Panc1 (cell line): ENCODE results near the gene UGT1A4. TPM values are rescaled to one million over a fixed set of nuclear protein-coding genes. Genes with fewer than 3 reads are reported as not detected.

Experiments used
- ATAC-seq: fragments of 200-7000 bp; cut with Tn5 transposase; 2 replicates; pipeline ENCODE4 v1.9.1; 2020; ENCODE audit warnings: mild to moderate bottlenecking, moderate library complexity
- BruUV-seq: library from RNA; stranded (reverse); fragments of 400-500 nt; replicated peaks from 2 replicates; lab custom pipeline; 2021; lab: Mats Ljungman, UMichigan
- CTCF ChIA-PET: fragments of 300-600 bp; sonication (Branson Sonifier 250); formaldehyde crosslinking; loops from one replicate; lab custom pipeline; 2022; ENCODE audit warnings: antibody characterized with exemption; lab: Charles Lee
- POLR2A ChIA-PET: fragments of 300-600 bp; sonication (Branson Sonifier 250); formaldehyde crosslinking; loops from one replicate; lab custom pipeline; 2022; ENCODE audit warnings: antibody characterized with exemption; lab: Charles Lee
- DNase-seq: peaks from one replicate; pipeline ENCODE4 v3.0.0-alpha.2; 2010; ENCODE audit warnings: low read depth, low spot score
- H3K27ac ChIP-seq: 2 replicates; pipeline ENCODE4 v1.5.1; 2011; ENCODE audit warnings: mild to moderate bottlenecking, low read length, inconsistent platforms
- H3K27me3 ChIP-seq: fragments of 200-500 bp; sonication (Bioruptor generic); 2 replicates; pipeline ENCODE4 v1.6.0; 2014; ENCODE audit warnings: low read length, inconsistent platforms; ENCODE audit not compliant: control insufficient read depth, insufficient read depth
- H3K36me3 ChIP-seq: fragments of 200-500 bp; sonication (Bioruptor generic); 2 replicates; pipeline ENCODE4 v1.5.1; 2014; ENCODE audit warnings: inconsistent platforms, mild to moderate bottlenecking, low read length, moderate library complexity; ENCODE audit not compliant: control insufficient read depth, insufficient read depth
- H3K4me1 ChIP-seq: 2 replicates; pipeline ENCODE4 v1.5.1; 2011; ENCODE audit warnings: inconsistent platforms, mild to moderate bottlenecking, low read length, moderate library complexity; ENCODE audit not compliant: control insufficient read depth, insufficient read depth
- H3K4me3 ChIP-seq, 2 experiments: 2 replicates each; pipeline ENCODE4 v1.5.1; 2011 to 2012; ENCODE audit warnings: low read depth in 2 of 2, low read length in 2 of 2, mild to moderate bottlenecking in 2 of 2, inconsistent platforms in 1 of 2, moderate library complexity in 1 of 2
- H3K9me3 ChIP-seq: fragments of 200-500 bp; sonication (Bioruptor generic); 2 replicates; pipeline ENCODE4 v1.5.1; 2014; ENCODE audit warnings: low read depth, mild to moderate bottlenecking, inconsistent platforms, low read length, moderate library complexity; ENCODE audit not compliant: control insufficient read depth, insufficient read depth
- POLR2AphosphoS5 ChIP-seq: IDR thresholded peaks from 2 replicates; pipeline ENCODE4 v1.6.1; 2012; ENCODE audit warnings: mild to moderate bottlenecking, low read depth, low read length, moderate library complexity
- SIN3A ChIP-seq: IDR thresholded peaks from 2 replicates; pipeline ENCODE4 v1.6.1; 2012; ENCODE audit warnings: low read depth, mild to moderate bottlenecking, low read length, moderate library complexity, borderline replicate concordance; ENCODE audit not compliant: insufficient read depth
- TCF7L2 ChIP-seq: IDR thresholded peaks from 2 replicates; pipeline ENCODE4 v1.6.1; 2011; ENCODE audit warnings: mild to moderate bottlenecking, low read depth, low read length, inconsistent platforms
- in situ Hi-C: cut with HindIII; loops from 2 replicates; pipeline ENCODE4 v1.10.0; 2016; ENCODE audit warnings: low sequenced_read_pairs, low pct_unique_long_range_greater_than_20kb
- intact Hi-C: fragments of 100-400 bp; cut with micrococcal nuclease; formaldehyde crosslinking; loops from one replicate; pipeline ENCODE4 v1.10.0; 2022; ENCODE audit not compliant: unreplicated experiment
- total RNA-seq: library from RNA; stranded (reverse); gene quantifications from one replicate; pipeline ENCODE4 v1.2.1, GENCODE V29; 2021; ENCODE audit not compliant: unreplicated experiment
- TF ChIP-seq, protein P1 (sequence below), 2 experiments: IDR thresholded peaks; 2 replicates each; pipeline ENCODE4 v1.6.1; 2011 to 2012; ENCODE audit warnings: low read depth in 2 of 2, control low read depth in 1 of 2, low read length in 1 of 2, mild to moderate bottlenecking in 1 of 2, moderate library complexity in 1 of 2; ENCODE audit not compliant: insufficient read depth in 1 of 2
- TF ChIP-seq, protein P2 (sequence below): fragments of 450-650 bp; IDR thresholded peaks from 2 replicates; pipeline ENCODE4 v1.5.1; 2017; ENCODE audit warnings: mild to moderate bottlenecking

Gene UGT1A4
- total RNA-seq, 1 experiment from 2014 or later: not detected

GRCh38 chr2:233758849-233759248 is 40.3 kb downstream of the UGT1A4 start:
- Histone ChIP-seq H3K27ac (no peak overlapping the region), H3K36me3 (no peaks in the 10 kb centered on the region), H3K4me1 (no peaks in the 10 kb centered on the region), H3K9me3 (no peaks in the 10 kb centered on the region), H3K4me3 (no peak overlapping the region), H3K27me3 (peaks cover 4% of the 10 kb centered on the region; the same call in 1 of the 2 replicates)
- no TSS peak for BruUV-seq
- POLR2A ChIA-PET: no interaction called here
- TF ChIP-seq SIN3A (no peak), TCF7L2 (no peak), POLR2AphosphoS5 (no peak)
- TF ChIP-seq, protein P1, sequence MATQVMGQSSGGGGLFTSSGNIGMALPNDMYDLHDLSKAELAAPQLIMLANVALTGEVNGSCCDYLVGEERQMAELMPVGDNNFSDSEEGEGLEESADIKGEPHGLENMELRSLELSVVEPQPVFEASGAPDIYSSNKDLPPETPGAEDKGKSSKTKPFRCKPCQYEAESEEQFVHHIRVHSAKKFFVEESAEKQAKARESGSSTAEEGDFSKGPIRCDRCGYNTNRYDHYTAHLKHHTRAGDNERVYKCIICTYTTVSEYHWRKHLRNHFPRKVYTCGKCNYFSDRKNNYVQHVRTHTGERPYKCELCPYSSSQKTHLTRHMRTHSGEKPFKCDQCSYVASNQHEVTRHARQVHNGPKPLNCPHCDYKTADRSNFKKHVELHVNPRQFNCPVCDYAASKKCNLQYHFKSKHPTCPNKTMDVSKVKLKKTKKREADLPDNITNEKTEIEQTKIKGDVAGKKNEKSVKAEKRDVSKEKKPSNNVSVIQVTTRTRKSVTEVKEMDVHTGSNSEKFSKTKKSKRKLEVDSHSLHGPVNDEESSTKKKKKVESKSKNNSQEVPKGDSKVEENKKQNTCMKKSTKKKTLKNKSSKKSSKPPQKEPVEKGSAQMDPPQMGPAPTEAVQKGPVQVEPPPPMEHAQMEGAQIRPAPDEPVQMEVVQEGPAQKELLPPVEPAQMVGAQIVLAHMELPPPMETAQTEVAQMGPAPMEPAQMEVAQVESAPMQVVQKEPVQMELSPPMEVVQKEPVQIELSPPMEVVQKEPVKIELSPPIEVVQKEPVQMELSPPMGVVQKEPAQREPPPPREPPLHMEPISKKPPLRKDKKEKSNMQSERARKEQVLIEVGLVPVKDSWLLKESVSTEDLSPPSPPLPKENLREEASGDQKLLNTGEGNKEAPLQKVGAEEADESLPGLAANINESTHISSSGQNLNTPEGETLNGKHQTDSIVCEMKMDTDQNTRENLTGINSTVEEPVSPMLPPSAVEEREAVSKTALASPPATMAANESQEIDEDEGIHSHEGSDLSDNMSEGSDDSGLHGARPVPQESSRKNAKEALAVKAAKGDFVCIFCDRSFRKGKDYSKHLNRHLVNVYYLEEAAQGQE (IDR thresholded peaks at IDR 0.05; ENCODE audit: insufficient read depth in 1 of 2, low read depth in 2 of 2, low read length in 1 of 2): no peak
- TF ChIP-seq, protein P2, sequence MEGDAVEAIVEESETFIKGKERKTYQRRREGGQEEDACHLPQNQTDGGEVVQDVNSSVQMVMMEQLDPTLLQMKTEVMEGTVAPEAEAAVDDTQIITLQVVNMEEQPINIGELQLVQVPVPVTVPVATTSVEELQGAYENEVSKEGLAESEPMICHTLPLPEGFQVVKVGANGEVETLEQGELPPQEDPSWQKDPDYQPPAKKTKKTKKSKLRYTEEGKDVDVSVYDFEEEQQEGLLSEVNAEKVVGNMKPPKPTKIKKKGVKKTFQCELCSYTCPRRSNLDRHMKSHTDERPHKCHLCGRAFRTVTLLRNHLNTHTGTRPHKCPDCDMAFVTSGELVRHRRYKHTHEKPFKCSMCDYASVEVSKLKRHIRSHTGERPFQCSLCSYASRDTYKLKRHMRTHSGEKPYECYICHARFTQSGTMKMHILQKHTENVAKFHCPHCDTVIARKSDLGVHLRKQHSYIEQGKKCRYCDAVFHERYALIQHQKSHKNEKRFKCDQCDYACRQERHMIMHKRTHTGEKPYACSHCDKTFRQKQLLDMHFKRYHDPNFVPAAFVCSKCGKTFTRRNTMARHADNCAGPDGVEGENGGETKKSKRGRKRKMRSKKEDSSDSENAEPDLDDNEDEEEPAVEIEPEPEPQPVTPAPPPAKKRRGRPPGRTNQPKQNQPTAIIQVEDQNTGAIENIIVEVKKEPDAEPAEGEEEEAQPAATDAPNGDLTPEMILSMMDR: no peak
- no peak for ATAC-seq
- in situ Hi-C loops (no loop called here), intact Hi-C loops (no loop called here)
- no peak for DNase-seq
- CTCF ChIA-PET: no interaction called here

DNA sequence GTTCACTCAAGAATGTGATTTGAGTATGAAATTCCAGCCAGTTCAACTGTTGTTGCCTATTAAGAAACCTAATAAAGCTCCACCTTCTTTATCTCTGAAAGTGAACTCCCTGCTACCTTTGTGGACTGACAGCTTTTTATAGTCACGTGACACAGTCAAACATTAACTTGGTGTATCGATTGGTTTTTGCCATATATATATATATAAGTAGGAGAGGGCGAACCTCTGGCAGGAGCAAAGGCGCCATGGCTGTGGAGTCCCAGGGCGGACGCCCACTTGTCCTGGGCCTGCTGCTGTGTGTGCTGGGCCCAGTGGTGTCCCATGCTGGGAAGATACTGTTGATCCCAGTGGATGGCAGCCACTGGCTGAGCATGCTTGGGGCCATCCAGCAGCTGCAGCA is 41.5 kb downstream of the UGT1A4 start, which contains the start of gene UGT1A1:
TSS of gene UGT1A1 (plus strand) at position 228 of the 400 bp plus-strand sequence. CDS start at position 246, 18 bp downstream.
- H3K9me3 ChIP-seq: no peaks in the 10 kb centered on the region
- BruUV-seq: no TSS peak
- H3K27ac ChIP-seq: no peak within 1 kb of the TSS
- H3K36me3 ChIP-seq: no peaks in the 10 kb centered on the region
- DNase-seq (no peak), ATAC-seq (no peak)
- in situ Hi-C loops: no loop called here
- ChIA-PET POLR2A (no interaction called here), CTCF (no interaction called here)
- TF ChIP-seq, protein P1 (IDR thresholded peaks at IDR 0.05; ENCODE audit: insufficient read depth in 1 of 2, low read depth in 2 of 2, low read length in 1 of 2): no peak
- TF ChIP-seq SIN3A (no peak), POLR2AphosphoS5 (no peak), TCF7L2 (no peak)
- TF ChIP-seq, protein P2: no peak
- no peak within 1 kb of the TSS for H3K4me3 ChIP-seq
- no peaks in the 10 kb centered on the region for H3K4me1 ChIP-seq
- peaks cover 4% of the 10 kb centered on the region; the same call in 1 of the 2 replicates for H3K27me3 ChIP-seq
- intact Hi-C loops: no loop called here
